ENCODE results near the gene LECT2.

The LECT2 gene

GRCh38 chr5:135978212-135978631 lies 23.4 kb upstream of the LECT2 start:
- DNase-seq (ENCODE audit: low spot score) = no peak

DNA sequence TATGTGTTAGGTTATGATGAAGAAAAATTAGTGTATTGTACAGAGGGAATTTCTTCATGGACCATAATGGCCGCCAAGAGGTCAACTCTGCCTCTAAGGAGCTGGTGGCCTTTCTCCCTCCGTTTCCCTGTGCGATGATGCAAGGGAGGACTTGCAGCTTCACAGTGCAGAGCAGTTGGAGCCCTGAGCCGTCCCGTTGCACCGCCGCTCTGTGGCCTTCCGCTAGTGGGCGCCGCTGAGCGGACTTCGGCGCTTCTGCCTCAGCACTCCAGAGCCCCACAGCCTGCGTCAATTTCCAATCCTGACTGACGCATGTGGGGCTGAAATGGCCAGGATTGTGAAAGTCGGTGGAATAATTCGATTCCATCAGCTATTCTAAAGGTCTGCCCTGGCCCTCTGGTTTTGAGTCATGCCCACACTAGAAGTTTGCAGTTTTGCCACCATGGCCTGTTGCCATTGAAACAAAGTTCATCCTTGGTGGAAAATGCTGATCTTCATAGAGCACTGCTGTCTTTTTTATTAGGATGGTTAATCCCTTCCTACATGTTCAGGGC lies 22.7 kb upstream of the LECT2 start:
- DNase-seq (ENCODE audit: low spot score) = no peak

- no peak for DNase-seq (ENCODE audit: low spot score)
Measured at GRCh38 chr5:135976216-135976615, 21.4 kb upstream of the LECT2 start.

DNA sequence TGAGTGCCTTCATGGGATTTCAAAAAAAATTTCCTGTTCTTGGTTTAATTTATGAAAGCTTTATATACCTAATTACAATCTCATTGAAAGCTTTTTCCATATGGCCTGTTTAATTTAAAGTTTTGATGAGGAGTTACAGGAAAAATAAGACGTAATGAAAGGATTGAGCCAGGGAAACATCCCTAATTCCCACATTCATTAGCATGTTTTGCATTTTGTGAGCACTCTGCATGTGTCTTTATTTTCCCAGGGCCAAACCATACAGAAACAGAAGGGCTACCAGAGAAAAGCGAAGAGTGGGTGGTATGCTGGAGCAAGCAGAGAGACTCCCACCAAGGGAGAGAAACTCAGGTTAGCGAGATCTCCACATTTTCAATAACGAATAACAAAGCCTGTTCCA lies 20.3 kb upstream of the LECT2 start:
- no peak for DNase-seq (ENCODE audit: low spot score)

DNA sequence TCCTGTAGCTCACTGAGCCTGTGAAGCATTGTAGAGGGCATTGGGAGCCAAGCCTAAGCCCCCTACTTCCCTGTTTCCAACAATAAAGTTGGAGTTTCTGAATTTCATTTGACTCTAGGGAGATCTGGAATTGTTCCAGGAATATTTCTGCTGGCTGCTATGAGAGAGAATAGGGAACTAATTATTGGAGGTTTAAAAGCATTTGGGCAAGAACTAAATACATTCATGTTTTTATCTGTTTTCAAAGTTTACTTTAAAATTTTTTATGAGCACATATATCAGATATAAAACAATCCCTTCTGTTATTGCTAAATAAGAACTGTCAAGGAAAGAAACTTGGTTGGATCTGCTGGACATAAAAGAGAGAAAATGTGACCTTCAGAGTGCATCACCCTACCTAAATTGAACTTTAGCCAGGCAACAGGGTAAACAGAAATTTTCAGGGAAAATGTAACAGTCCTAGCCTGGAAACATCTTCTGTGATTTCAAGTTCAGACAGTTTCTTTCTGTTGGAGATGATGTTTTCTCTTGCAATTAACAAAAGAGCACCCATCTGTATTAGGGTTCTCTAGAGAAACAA lies 19.3 kb upstream of the LECT2 start:
- no peak for DNase-seq (ENCODE audit: low spot score)

- peak; percentile 42 for DNase-seq (ENCODE audit: low spot score)
Measured at GRCh38 chr5:135973323-135974020, 18.7 kb upstream of the LECT2 start.

GRCh38 chr5:135971701-135972100 lies 16.9 kb upstream of the LECT2 start:
- DNase-seq (ENCODE audit: low spot score) = no peak

- DNase-seq (ENCODE audit: low spot score) = no peak
Measured at GRCh38 chr5:135966790-135967189, 12.0 kb upstream of the LECT2 start.

DNA sequence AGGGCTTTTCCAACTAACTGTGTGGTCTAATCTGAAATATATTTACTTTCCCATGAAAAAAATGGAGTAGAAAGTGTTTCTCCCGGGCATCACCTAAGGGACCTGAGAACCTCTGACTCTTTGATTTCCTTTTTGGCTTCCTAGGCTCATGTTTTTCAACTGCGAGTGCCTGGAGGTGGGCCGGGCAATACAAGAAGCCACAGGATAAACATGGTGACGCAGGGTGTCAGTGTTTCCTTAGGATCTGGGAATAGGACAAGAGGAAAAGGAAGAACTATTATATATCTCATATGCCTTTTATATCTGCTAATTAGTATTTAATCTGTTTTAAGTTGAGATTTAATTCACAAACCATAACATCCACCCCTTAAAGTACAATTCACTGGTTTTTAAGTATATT lies 11.4 kb upstream of the LECT2 start:
- no peak for DNase-seq (ENCODE audit: low spot score)

- no peak for DNase-seq (ENCODE audit: low spot score)
Measured at GRCh38 chr5:135965504-135965903, 10.7 kb upstream of the LECT2 start.

DNA sequence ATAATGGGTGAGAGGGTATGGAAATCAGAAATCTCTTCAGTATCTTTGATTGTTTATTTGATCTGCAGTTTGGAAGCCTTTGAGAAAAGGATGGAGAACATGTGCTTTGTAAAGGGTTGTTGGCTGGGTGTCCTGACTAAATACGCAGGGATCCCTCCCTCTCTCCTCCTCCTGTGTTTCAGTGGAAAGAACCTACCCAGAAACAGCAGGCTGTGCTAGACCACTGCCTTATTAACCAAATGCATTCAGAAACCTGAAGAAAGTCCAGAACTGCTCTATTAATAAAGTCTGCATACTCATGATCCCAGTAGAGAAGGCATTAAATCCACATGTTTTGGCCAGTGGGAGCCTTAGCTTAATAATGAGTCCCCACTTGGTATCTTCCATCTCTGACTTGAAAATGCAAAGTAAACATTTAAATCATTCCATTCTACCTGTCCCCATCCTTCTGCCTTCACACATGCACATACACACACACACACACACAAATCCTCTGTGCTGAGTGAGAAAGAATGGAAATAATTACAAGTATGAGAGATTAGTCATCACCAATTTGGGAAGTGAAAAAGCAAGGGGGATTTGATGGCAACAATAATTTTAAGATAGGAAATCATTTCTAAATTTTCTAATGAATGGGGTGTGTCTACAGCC lies 10.0 kb upstream of the LECT2 start:
- no peak for DNase-seq (ENCODE audit: low spot score)

DNA sequence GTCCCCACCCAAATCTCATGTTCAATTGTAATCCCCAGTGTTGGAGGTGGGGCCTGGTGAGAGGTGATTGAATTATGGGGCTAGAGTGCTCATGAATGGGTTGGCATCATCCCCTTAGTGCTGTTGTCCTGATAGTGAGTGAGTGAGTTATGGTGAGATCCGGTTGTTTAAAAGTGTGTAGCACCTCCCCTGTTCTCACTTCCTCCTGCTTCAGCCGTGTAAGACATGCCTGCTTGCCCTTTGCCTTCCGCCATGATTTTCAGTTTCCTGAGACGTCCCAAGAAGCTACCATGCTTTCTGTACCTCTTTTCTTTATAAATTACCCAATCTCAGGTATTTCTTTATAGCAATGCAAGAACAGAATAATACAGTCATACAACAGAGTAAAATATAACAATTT lies 742 bp upstream of the LECT2 start:
- no peak for DNase-seq (ENCODE audit: low spot score)

DNA sequence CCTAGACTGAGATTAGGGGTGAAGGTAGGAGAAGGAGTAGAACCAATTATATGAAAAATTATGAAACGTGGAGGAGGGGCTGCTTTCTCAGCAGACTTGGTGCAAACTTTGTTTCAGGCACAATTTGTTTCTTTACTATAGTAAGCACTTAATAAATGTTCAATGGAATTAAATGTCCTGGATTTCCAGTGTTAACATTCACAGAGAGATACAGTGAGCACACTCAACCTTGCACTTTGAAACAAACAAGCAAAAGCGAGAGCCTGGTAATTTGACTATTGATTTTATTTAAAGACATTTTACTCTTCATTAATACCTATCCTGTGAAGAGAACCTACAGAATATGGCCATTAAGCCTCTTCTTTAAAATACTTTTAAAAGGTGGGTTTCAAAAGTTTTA lies 933 bp downstream of the LECT2 start:
- DNase-seq (ENCODE audit: low spot score) = no peak

- no peak for DNase-seq (ENCODE audit: low spot score)
Measured at GRCh38 chr5:135952683-135953082, 2.1 kb downstream of the LECT2 start.

DNA sequence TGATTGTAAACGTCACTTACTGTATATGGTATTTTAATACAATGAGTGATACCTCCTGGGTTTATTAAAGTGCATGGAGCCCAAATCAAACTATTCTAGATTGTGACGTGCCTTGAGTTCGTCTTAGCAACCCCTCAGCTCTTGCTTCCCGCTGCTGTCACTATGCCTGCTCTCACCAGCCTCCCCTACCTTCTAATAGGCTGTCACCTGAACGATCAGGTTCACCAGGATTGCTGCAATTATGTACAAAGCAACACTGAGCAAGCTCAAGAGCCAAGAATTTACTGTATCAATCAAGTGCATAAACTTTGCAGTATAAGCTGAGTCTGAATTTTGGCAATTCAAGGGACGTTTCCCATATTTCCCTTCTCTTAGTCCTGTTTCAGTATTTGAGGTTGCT lies 3.0 kb downstream of the LECT2 start:
- no peak for DNase-seq (ENCODE audit: low spot score)

DNA sequence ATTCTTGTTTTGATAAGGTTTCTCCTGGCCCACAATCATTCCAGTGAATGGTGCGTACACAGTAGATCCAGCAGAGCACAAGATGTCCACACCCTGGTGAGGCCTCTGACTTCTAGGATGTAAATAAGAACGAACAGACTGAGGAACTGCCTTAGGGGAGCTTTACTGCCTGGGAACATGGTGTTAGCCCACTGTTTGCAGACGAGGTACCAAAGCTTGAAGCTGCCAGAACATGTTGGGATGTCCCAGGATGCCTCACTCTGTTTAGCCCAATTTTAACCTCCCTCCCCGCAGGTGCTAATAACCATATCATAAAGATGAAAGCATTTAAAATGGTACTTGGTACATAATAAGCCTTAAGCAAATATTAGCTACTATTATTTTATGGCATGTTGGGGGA lies 3.5 kb downstream of the LECT2 start:
- no peak for DNase-seq (ENCODE audit: low spot score)

DNA sequence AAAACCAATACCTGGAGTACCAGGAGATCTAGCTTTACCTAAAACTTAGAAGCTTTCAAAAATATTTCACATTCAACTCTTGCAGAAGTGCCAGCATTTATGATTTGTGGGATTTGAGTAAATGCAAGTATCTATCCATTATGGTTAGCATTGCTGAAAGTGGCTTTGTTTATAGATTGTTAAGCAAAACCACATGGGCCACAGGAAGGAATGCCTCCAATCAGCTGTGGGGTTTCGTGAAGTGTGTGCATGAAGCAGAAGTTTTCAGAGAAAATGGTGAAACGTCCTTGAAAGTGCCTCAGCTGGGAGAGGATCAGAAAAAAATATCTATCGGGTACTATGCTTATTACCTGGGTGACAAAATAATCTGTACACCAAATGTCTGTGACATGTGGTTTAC lies 4.2 kb downstream of the LECT2 start:
- no peak for DNase-seq (ENCODE audit: low spot score)

DNA sequence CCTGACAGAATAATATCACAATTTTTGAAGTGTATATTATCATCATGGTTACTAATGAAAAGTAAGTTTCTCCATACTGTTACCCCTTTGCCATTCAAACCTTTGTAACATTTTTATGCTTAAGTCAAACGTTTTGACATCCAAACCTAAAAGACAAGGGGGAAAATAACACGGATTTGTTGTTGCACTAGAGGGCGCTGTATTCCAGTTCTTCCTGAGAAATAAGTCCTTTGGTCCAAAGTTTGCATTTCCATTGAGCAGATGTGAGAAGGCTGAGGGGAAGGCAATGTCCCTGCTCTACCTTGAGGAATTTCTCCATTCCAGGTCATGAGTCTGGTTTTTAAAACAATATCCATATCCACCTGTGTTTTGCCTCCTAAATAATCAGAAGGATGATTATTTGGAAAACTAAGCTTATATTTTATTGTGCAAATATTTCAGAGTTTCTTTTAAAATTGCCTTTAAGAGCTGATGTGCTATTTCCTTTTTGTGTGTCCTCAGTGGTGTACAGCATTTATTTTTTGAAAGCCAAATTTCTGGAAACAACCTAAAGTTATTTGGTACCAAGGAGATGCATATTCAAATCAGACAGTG lies 9.7 kb downstream of the LECT2 start:
- DNase-seq (ENCODE audit: low spot score) = peak; percentile 35

- DNase-seq (ENCODE audit: low spot score) = no peak
Measured at GRCh38 chr5:135944564-135944963, 10.2 kb downstream of the LECT2 start.

GRCh38 chr5:135942202-135942771 lies 12.5 kb downstream of the LECT2 start:
- DNase-seq (ENCODE audit: low spot score) = no peak

GRCh38 chr5:135941711-135942110 lies 13.1 kb downstream of the LECT2 start:
- DNase-seq (ENCODE audit: low spot score) = no peak

GRCh38 chr5:135937245-135937911 lies 17.4 kb downstream of the LECT2 start:
- DNase-seq (ENCODE audit: low spot score) = no peak
